PC-9 (cell line): ENCODE results near the gene EDN1.

Experiments
- CTCF ChIP-seq: fragments of 200-600 bp; sonication (generic); conservative IDR thresholded peaks from 2 replicates; pipeline ENCODE4 v1.6.1; 2017; ENCODE audit warnings: mixed run types, antibody characterized with exemption, mild to moderate bottlenecking, moderate library complexity
- EZH2 ChIP-seq: fragments of 200-600 bp; sonication (generic); IDR thresholded peaks from 2 replicates; pipeline ENCODE4 v1.8.0; 2017; ENCODE audit warnings: antibody characterized with exemption, low read depth

DNA sequence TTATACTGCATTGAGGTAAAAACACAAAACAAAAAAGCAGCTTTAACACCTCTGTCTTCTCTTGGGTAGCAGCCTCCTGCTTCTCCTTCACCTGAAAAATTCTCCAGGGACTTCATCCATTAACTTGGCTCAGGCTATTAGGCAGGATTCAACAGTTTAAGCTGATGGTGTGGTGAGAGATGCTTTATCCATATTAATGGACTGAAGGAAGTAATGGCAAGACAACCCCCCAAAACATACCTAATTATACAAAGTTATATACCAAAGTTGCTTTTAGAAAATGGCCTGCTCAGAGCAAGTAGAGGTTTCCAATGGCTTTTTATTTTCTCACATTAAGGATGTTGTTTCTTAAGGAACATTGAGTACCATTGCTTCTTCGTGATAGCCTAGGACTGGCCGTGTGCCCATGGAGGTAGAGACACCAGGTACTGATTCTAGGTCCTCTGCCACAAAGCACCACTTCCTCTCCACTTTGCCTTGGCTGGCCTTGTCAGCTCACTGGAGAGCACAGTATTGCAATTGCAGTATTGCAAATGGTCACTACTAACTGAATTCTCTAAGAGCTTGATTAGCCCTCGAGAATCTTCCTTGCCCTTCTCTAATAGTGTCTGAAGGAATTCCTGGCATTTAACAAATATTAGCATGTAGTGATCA lies 7.3 kb downstream of the EDN1 start:
- TF ChIP-seq CTCF (no peak), EZH2 (no peak)
